Measurements from ENCODE around the gene CASTOR1. TPM values are rescaled to one million over a fixed set of nuclear protein-coding genes. Genes with fewer than 3 reads are reported as not detected.

Gene CASTOR1
- total and polyA plus RNA-seq, 7 donors: 5.3 to 15.0 (median 9.2) TPM; not detected in 1

DNA sequence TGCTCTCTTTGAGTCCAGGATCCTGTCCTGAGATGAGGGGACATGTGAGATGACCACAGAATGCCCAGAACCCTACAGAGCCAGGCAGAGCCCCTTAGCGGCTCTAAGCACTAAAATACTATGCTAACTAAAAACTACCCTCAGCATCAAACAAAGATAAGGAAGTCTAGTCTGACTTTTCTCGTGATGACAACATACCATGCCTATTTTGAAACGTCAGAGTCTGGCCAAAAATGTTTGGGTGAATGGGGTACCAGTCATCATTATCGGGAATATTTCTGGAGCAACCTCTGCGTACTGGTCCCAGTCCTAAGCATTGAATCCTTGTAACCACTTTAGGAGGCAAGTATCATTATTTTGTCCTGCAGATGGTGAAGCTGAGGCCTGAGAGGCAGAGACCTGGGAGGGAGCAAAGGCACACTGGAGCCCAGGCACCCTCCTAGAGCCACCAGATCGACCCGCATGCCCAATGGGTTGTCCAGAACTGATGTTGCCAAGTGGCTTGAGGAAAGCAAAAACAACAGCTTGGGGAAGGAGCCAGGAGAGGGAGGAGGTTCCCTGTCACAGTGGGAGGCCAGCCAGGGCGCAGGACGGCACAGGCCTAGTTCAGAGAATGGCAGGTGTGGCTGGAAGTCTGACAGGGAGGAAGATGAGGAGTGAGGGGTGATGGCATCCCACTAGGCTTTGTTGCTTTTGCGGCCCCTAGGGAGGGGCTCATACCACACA is 15.4 kb downstream of the CASTOR1 start:
- WGBS, 2 donors: 76 to 78% methylated on average over 10 of the region's 10 CpGs
- intact Hi-C loops (cut with DNase I): no loop called here
- H3K4me3 ChIP-seq: no peak overlapping the region
- DNase-seq: no peak
- peaks cover 0 to 14% (median 11%) of the 10 kb centered on the region in 4 donors for H3K4me1 ChIP-seq
- H3K9me3 ChIP-seq: no peaks in the 10 kb centered on the region
- no peak for TF ChIP-seq CTCF (IDR thresholded peaks at IDR 0.05)
- no peak for TF ChIP-seq POLR2A (IDR thresholded peaks at IDR 0.05)
- no peak for TF ChIP-seq POLR2AphosphoS5 (IDR thresholded peaks at IDR 0.05)
- no peak for TF ChIP-seq EP300 (IDR thresholded peaks at IDR 0.05)
- no peak overlapping the region for H3K27ac ChIP-seq
- H3K27me3 ChIP-seq: no peaks in the 10 kb centered on the region
- H3K36me3 ChIP-seq: no peaks in the 10 kb centered on the region

DNA sequence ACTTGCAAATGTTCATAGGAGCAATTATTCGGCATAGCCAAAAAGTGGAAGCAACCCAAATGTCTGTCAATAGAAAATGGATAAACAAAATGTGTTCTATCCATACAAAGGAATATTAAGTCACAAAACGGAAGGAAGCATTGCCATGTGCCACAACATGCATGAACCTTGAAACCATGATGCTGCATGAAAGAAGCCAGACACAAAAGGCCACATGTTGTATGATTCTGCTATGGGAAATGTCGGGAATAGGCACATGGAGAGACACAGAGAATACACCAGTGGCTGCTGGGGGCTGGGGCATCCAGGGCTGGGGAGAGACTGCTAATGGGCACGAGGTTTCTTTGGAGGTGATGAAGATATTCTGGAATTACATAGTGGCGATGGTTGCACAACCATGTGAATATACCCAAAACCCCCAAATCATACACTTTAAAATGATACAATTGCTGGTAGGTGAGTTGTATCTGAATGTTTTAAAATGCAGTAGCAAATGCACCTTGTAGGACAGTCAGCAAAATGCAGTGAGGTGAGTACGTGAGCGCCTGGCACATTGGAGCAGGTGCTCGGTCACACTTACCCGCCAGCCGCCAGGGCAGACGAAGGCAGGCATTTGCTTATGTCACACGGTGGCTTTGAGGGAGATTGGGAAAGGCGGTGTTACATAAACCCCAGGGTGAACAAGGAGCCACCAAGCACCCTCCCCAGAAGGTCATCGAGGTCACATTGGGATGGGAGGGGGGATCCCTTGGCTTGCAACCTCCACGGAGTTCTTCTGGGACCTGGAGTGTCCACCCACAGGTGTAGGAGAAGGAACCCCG is 16.3 kb downstream of the CASTOR1 start:
- Histone ChIP-seq H3K9me3 (no peaks in the 10 kb centered on the region), H3K4me3 (no peak overlapping the region), H3K27ac (no peak overlapping the region), H3K36me3 (no peaks in the 10 kb centered on the region), H3K27me3 (no peaks in the 10 kb centered on the region), H3K4me1 (peaks cover 0 to 10% (median 7%) of the 10 kb centered on the region in 4 donors)
- WGBS, 2 donors: 83 to 85% methylated on average over 16 of the region's 16 CpGs
- no peak for DNase-seq
- TF ChIP-seq CTCF (IDR thresholded peaks at IDR 0.05) (no peak), POLR2A (IDR thresholded peaks at IDR 0.05) (no peak), EP300 (IDR thresholded peaks at IDR 0.05) (no peak), POLR2AphosphoS5 (IDR thresholded peaks at IDR 0.05) (no peak)
- intact Hi-C loops (cut with DNase I): no loop called here

- Histone ChIP-seq H3K4me1 (no peaks in the 10 kb centered on the region), H3K4me3 (no peak overlapping the region), H3K27me3 (no peaks in the 10 kb centered on the region), H3K36me3 (no peaks in the 10 kb centered on the region), H3K9me3 (no peaks in the 10 kb centered on the region), H3K27ac (peak overlapping the region in 2 of 4 donors; percentile 31 to 39)
- intact Hi-C loops (cut with DNase I): no loop called here
- DNase-seq: peak; percentile 87
- WGBS, 2 donors: 76 to 90% methylated on average over 16 of the region's 16 CpGs
- TF ChIP-seq POLR2A (IDR thresholded peaks at IDR 0.05) (no peak), EP300 (IDR thresholded peaks at IDR 0.05) (peak in 3 of 4 donors; percentile 25 to 48 (median 38)), POLR2AphosphoS5 (IDR thresholded peaks at IDR 0.05) (peak in 2 of 4 donors; percentile 48 to 54)
These were observed 18.5 kb downstream of the CASTOR1 start for GRCh38 chr22:30270832-30271231.

GRCh38 chr22:30268331-30268730 is 21.0 kb downstream of the CASTOR1 start:
- TF ChIP-seq CTCF (IDR thresholded peaks at IDR 0.05) (no peak), POLR2A (IDR thresholded peaks at IDR 0.05) (no peak)
- no peaks in the 10 kb centered on the region for H3K27me3 ChIP-seq
- no peaks in the 10 kb centered on the region for H3K9me3 ChIP-seq
- 84 to 87% methylated on average over 8 of the region's 8 CpGs for WGBS, 2 donors
- no peak overlapping the region for H3K27ac ChIP-seq
- intact Hi-C loops (cut with DNase I): no loop called here
- H3K36me3 ChIP-seq: no peaks in the 10 kb centered on the region
- DNase-seq: no peak
- peaks cover 0 to 3% (median under 1%) of the 10 kb centered on the region in 4 donors for H3K4me1 ChIP-seq
- H3K4me3 ChIP-seq: no peak overlapping the region

All from sigmoid colon (tissue), 7 donors.